Ovary (tissue), 9 donors: ENCODE data around the gene KCNMB3. TPM values are rescaled to one million over a fixed set of nuclear protein-coding genes. Genes with fewer than 3 reads are reported as not detected.

Experiments
- DNase-seq, 5 donors: peaks; one replicate each; pipeline ENCODE4 v3.0.0-alpha.2; 2019 to 2020
- H3K27ac ChIP-seq, 2 donors: fragments of 200-600 bp; one replicate each; pipeline versions ENCODE4 v1.5.1 to v1.8.0; 2019 to 2022
- H3K27me3 ChIP-seq: fragments of 200-600 bp; one replicate; pipeline ENCODE4 v1.8.0; 2022
- H3K36me3 ChIP-seq: fragments of 200-600 bp; sonication (generic); one replicate; pipeline ENCODE4 v1.5.1; 2019
- H3K4me1 ChIP-seq: one replicate; pipeline ENCODE4 v1.8.1; 2013; ENCODE audit warnings: mild to moderate bottlenecking, moderate library complexity; ENCODE audit not compliant: insufficient read depth
- H3K4me3 ChIP-seq: fragments of 200-600 bp; sonication (generic); one replicate; pipeline ENCODE4 v1.5.1; 2017
- H3K9me3 ChIP-seq, 2 donors: fragments of 200-600 bp in 1 of 2; sonication (generic) in 1 of 2; one replicate each; pipeline versions ENCODE4 v1.5.1 to v1.8.1; 2013 to 2019; ENCODE audit warnings: mild to moderate bottlenecking in 1 of 2, moderate library complexity in 1 of 2
- EP300 ChIP-seq: sonication (generic); formaldehyde crosslinking; IDR thresholded peaks from one replicate; pipeline ENCODE4 v1.6.1; 2017; ENCODE audit warnings: antibody characterized with exemption
- POLR2A ChIP-seq: fragments of 450-650 bp; IDR thresholded peaks from one replicate; pipeline ENCODE4 v1.6.1; 2017; ENCODE audit warnings: antibody characterized with exemption, mild to moderate bottlenecking, moderate library complexity
- WGBS, 3 donors: extraction: QIAGEN DNeasy Blood & Tissue Kit in 1 of 3; methylation state at CpG; one replicate each; pipeline versions ENCODE4 v1.1.5 to v1.1.7; 2013 to 2017; 5-methylcytosine and 5-hydroxymethylcytosine counted together
- intact Hi-C, 4 donors: fragments of 100-400 bp; cut with DNase I; formaldehyde crosslinking; loops; one replicate each; pipeline versions ENCODE4 v1.11.0 to v1.15.1; 2022 to 2023
- polyA plus RNA-seq, 2 donors: library from polyadenylated mRNA; stranded (reverse); fragments of 200-250 nt in 1 of 2; fragments of 350-450 nt in 1 of 2; fragmentation: Illumina TruSeq in 1 of 2; extraction: RNeasy Lipid Tissue Mini Kit (QIAGEN cat#74804) in 1 of 2; gene quantifications; one replicate each; pipeline ENCODE4 v1.2.3, GENCODE V29; 2013 to 2014
- total RNA-seq, 7 donors: library from RNA; depleted of rRNA in 2 of 7; stranded (reverse); fragments of >200 nt in 2 of 7; fragmentation: NEBNext Ultra II Directional in 3 of 7; extraction: Animal tissue kit (Norgen Biotek cat#: 25700) in 3 of 7; gene quantifications; one replicate each; pipeline versions ENCODE4 v1.1.0 to v1.2.4, GENCODE V29; 2016 to 2023
- TF ChIP-seq, protein P1 (sequence below), 3 donors: fragments of 450-650 bp in 2 of 3; fragments of 200-600 bp in 1 of 3; IDR thresholded peaks; one replicate each; pipeline versions ENCODE4 v1.5.1 to v1.8.0; 2016 to 2022; ENCODE audit warnings: antibody characterized with exemption in 3 of 3, mild to moderate bottlenecking in 1 of 3
- donor health status: DM: no; HTN: no; CAD: no; lungs with moderate emphysema.
- donor health status: DM: no; HTN: no; CAD: no.
- donor health status: Bipolar disorder and iron deficiency.
- donor health status: DM: yes; HTN: yes; CAD: no.
- donor health status: DM: no; HTN: no; CAD: no.
- donor health status: DM: yes; HTN: yes; CAD: no.

The KCNMB3 gene
- total and polyA plus RNA-seq, 9 donors: 0.57 to 2.8 (median 1.6) TPM

DNA sequence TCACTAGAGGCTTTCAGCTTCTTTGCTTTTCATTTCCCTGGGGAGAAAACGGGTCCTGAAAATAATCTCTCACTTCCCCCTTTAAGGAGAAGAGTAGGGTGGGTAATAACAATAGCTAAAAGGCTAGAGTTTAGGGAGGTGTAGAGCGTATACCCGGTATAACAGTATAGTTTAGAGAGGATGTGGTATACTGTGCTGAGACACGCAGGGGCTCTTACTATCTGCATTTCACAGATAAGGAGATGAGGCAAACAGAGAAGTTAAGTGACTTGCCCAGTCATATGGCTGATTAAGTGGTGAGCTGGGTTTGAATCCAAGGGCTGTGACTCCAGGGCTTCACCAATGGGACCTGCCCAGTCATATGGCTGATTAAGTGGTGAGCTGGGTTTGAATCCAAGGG lies 15.0 kb upstream of the KCNMB3 start:
- no peak overlapping the region for H3K27ac ChIP-seq
- no peaks in the 10 kb centered on the region for H3K4me1 ChIP-seq
- H3K27me3 ChIP-seq: no peaks in the 10 kb centered on the region
- no peak for TF ChIP-seq POLR2A
- TF ChIP-seq, protein P1, sequence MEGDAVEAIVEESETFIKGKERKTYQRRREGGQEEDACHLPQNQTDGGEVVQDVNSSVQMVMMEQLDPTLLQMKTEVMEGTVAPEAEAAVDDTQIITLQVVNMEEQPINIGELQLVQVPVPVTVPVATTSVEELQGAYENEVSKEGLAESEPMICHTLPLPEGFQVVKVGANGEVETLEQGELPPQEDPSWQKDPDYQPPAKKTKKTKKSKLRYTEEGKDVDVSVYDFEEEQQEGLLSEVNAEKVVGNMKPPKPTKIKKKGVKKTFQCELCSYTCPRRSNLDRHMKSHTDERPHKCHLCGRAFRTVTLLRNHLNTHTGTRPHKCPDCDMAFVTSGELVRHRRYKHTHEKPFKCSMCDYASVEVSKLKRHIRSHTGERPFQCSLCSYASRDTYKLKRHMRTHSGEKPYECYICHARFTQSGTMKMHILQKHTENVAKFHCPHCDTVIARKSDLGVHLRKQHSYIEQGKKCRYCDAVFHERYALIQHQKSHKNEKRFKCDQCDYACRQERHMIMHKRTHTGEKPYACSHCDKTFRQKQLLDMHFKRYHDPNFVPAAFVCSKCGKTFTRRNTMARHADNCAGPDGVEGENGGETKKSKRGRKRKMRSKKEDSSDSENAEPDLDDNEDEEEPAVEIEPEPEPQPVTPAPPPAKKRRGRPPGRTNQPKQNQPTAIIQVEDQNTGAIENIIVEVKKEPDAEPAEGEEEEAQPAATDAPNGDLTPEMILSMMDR (IDR thresholded peaks at IDR 0.05): no peak
- DNase-seq: no peak
- intact Hi-C loops: no loop called here
- no peaks in the 10 kb centered on the region for H3K9me3 ChIP-seq
- no peak overlapping the region for H3K4me3 ChIP-seq
- no peaks in the 10 kb centered on the region for H3K36me3 ChIP-seq
- WGBS, 3 donors: 77 to 92% (median 85%) methylated on average over 4 of the region's 4 CpGs

DNA sequence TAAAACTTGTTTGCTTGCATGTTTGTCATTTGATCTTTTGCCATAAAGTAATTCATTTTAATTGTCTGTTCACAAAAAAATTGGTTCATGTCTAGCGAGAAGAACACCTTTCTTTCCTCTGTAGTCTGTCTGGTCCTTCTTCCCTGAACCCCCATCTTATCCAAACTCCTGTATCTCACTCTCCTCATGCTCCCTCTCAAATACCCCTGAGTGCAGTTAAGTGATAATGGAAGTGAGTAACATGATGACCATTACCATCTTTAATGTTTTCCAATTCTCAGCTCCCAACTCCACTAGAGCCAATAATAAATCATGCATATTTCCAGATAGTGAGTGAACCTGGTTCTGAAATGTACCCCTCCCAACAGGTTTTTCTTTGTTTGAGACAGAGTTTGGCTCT lies 14.2 kb upstream of the KCNMB3 start:
- Histone ChIP-seq H3K27me3 (no peaks in the 10 kb centered on the region), H3K36me3 (no peaks in the 10 kb centered on the region), H3K4me3 (no peak overlapping the region), H3K27ac (no peak overlapping the region), H3K9me3 (no peaks in the 10 kb centered on the region), H3K4me1 (no peaks in the 10 kb centered on the region)
- DNase-seq: no peak
- intact Hi-C loops: no loop called here
- WGBS, 3 donors: 87 to 91% (median 91%) methylated on average over 1 of the region's 1 CpG
- TF ChIP-seq EP300: no peak
- TF ChIP-seq, protein P1 (IDR thresholded peaks at IDR 0.05): no peak
- TF ChIP-seq POLR2A: no peak

DNA sequence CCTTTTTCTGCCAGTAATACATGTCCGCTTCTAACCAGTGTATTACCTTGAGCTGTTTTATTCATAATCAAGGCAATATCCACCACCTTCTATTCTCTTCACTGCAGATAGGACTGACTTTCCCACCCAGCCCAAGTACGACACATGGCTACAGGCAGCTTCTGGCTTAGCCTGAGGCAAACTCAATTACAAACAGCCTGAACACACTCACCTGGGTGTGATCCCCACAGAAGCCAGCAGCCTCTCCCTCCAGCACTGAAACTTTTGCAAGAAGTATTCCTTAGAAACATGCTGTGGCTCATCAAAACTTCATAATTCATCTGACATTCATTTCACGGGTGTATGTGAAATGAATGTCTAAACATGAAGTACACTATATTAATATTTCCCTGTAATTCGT lies 13.5 kb upstream of the KCNMB3 start:
- intact Hi-C loops: no loop called here
- no peaks in the 10 kb centered on the region for H3K36me3 ChIP-seq
- no peaks in the 10 kb centered on the region for H3K27me3 ChIP-seq
- H3K4me1 ChIP-seq: no peaks in the 10 kb centered on the region
- TF ChIP-seq, protein P1 (IDR thresholded peaks at IDR 0.05): no peak
- no peak for TF ChIP-seq POLR2A
- TF ChIP-seq EP300: no peak
- no peak overlapping the region for H3K4me3 ChIP-seq
- no peak for DNase-seq
- H3K27ac ChIP-seq: no peak overlapping the region
- 53 to 72% (median 55%) methylated on average over 4 of the region's 4 CpGs for WGBS, 3 donors
- no peaks in the 10 kb centered on the region for H3K9me3 ChIP-seq

DNA sequence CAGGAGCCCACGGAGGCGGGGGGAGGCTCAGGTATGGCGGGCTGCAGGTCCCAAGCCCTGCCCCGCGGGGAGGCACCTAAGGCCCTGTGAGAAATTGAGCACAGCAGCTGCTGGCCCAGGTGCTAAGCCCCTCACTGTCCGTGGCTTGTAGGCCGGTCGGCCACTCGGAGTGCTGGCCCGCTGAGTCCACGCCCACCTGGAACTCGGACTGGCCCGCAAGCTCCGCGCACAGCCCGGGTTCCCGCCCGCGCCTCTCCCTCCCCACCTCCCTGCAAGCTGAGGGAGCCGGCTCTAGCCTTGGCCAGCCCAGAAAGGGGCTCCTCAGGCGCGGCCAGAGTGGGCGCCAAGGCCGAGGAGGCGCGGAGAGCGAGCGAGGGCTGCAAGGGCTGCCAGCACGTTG lies 12.2 kb upstream of the KCNMB3 start:
- no peaks in the 10 kb centered on the region for H3K9me3 ChIP-seq
- peak in 1 of 5 donors; percentile 17 for DNase-seq
- H3K27ac ChIP-seq: no peak overlapping the region
- no peak overlapping the region for H3K4me3 ChIP-seq
- H3K4me1 ChIP-seq: no peaks in the 10 kb centered on the region
- 95 to 97% (median 97%) methylated on average over 29 of the region's 29 CpGs for WGBS, 3 donors
- no peaks in the 10 kb centered on the region for H3K27me3 ChIP-seq
- H3K36me3 ChIP-seq: no peaks in the 10 kb centered on the region
- TF ChIP-seq, protein P1 (IDR thresholded peaks at IDR 0.05): no peak
- TF ChIP-seq EP300 (no peak), POLR2A (no peak)
- intact Hi-C loops: no loop called here
